ENCODE measurements around the gene LY6G5B.

LY6G5B gene

GRCh38 chr6:31713991-31714684, 44.4 kb downstream of the LY6G5B start:
- DNase-seq (ENCODE audit: low read depth in 2 of 3, low spot score in 1 of 3), result no peak

GRCh38 chr6:31715022-31715958, 45.5 kb downstream of the LY6G5B start, which contains the start of gene LY6G6D:
Gene LY6G6D (plus strand): TSS chr6:31715348. CDS start chr6:31715356, 8 bp downstream.
- DNase-seq (ENCODE audit: low read depth in 2 of 3, low spot score in 1 of 3), result no peak

GRCh38 chr6:31717499-31718222, 47.9 kb downstream of the LY6G5B start:
- no peak for DNase-seq (ENCODE audit: low read depth in 2 of 3, low spot score in 1 of 3)

- DNase-seq (ENCODE audit: low read depth in 2 of 3, low spot score in 1 of 3), result no peak
Observed at GRCh38 chr6:31718265-31718664, 48.5 kb downstream of the LY6G5B start.

- no peak for DNase-seq (ENCODE audit: low read depth in 2 of 3, low spot score in 1 of 3)
Observed at GRCh38 chr6:31719001-31719400, 49.2 kb downstream of the LY6G5B start.

GRCh38 chr6:31720196-31720770, 50.5 kb downstream of the LY6G5B start:
- no peak for DNase-seq (ENCODE audit: low read depth in 2 of 3, low spot score in 1 of 3)

GRCh38 chr6:31721351-31722020, 51.7 kb downstream of the LY6G5B start, which contains the start of gene LY6G6C:
Gene LY6G6C (minus strand): TSS chr6:31721746. CDS start chr6:31721679, 67 bp downstream.
- DNase-seq (ENCODE audit: low read depth in 2 of 3, low spot score in 1 of 3), result no peak

GRCh38 chr6:31722173-31722572, 52.4 kb downstream of the LY6G5B start:
- no peak for DNase-seq (ENCODE audit: low read depth in 2 of 3, low spot score in 1 of 3)
